ENCODE data around the gene TEFM.

DNA sequence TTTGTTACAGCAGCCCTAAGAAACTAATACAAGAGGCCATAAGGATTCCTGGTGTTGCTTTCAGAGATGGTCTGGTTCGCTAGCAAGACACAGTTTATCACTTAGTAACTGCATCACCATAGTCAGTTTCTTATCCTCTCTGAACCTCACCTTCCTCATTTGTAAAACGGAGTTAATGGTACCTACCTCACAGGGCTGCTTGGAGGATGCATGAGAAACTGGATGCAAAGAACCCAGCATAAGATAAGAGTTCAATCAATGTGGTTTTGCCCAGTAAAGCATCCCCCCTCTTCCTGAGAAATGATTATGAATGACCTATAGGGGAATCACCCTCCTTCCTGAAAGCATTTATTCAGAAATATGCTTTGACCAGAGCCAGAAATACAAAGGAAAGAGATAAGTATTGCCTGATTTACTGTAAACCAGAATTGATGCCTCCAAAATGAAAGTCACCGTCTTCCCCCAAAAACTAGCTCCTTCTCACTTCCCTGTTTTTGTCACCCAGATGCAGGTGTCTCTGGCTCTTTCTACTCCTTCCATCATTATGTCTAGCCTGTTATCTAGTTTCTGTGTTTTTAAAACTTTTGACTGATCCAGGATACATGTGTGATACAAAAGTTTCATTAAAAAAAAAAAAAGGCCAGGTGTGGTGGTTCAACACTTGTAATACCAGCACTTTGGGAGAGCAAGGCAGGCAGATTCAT is 2.8 kb upstream of the TEFM start:
- TF ChIP-seq, protein P1, sequence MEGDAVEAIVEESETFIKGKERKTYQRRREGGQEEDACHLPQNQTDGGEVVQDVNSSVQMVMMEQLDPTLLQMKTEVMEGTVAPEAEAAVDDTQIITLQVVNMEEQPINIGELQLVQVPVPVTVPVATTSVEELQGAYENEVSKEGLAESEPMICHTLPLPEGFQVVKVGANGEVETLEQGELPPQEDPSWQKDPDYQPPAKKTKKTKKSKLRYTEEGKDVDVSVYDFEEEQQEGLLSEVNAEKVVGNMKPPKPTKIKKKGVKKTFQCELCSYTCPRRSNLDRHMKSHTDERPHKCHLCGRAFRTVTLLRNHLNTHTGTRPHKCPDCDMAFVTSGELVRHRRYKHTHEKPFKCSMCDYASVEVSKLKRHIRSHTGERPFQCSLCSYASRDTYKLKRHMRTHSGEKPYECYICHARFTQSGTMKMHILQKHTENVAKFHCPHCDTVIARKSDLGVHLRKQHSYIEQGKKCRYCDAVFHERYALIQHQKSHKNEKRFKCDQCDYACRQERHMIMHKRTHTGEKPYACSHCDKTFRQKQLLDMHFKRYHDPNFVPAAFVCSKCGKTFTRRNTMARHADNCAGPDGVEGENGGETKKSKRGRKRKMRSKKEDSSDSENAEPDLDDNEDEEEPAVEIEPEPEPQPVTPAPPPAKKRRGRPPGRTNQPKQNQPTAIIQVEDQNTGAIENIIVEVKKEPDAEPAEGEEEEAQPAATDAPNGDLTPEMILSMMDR (IDR thresholded peaks at IDR 0.05) = no peak
- TF ChIP-seq POLR2A (IDR thresholded peaks at IDR 0.05) = no peak
